ENCODE results near the gene LSG1.

DNA sequence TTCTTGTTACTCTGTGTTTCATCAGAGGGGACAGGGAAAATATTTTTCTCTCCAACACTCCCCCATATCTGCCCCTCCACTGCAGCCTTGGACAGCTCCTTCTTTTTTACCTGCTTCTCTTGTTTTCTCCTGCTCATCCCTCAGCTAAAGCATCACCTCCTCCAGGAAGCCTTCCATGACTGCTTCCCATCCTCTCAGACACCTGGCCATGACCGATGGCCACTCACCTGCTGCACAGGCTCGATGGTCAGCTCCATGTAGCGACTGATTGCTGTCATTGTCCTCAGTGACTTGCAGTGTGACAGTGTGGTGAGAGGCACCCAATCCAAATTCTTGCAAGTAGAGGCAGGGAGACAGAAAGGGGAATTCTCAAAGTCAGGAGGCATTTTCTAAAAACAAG is 61.3 kb downstream of the LSG1 start:
- TF ChIP-seq, protein P1, sequence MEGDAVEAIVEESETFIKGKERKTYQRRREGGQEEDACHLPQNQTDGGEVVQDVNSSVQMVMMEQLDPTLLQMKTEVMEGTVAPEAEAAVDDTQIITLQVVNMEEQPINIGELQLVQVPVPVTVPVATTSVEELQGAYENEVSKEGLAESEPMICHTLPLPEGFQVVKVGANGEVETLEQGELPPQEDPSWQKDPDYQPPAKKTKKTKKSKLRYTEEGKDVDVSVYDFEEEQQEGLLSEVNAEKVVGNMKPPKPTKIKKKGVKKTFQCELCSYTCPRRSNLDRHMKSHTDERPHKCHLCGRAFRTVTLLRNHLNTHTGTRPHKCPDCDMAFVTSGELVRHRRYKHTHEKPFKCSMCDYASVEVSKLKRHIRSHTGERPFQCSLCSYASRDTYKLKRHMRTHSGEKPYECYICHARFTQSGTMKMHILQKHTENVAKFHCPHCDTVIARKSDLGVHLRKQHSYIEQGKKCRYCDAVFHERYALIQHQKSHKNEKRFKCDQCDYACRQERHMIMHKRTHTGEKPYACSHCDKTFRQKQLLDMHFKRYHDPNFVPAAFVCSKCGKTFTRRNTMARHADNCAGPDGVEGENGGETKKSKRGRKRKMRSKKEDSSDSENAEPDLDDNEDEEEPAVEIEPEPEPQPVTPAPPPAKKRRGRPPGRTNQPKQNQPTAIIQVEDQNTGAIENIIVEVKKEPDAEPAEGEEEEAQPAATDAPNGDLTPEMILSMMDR (IDR thresholded peaks at IDR 0.05; ENCODE audit: low read length): no peak
- TF ChIP-seq EZH2phosphoT487 (IDR thresholded peaks at IDR 0.05; ENCODE audit: low read length): no peak
- TF ChIP-seq EZH2 (optimal IDR thresholded peaks at IDR 0.05; ENCODE audit: low read depth, low read length): no peak

All from MM.1S (cell line).